D341Med (cell line): ENCODE results near the gene CIITA.
"Not testable (repeated sequence)": the region's sequence is repeated elsewhere in the genome, so short reads cannot be mapped to it uniquely, and the experiment has no call there.

Source experiments
- DNase-seq: peaks from one replicate; pipeline ENCODE4 v3.0.0; 2012; ENCODE audit warnings: low spot score

CIITA gene, protein sequence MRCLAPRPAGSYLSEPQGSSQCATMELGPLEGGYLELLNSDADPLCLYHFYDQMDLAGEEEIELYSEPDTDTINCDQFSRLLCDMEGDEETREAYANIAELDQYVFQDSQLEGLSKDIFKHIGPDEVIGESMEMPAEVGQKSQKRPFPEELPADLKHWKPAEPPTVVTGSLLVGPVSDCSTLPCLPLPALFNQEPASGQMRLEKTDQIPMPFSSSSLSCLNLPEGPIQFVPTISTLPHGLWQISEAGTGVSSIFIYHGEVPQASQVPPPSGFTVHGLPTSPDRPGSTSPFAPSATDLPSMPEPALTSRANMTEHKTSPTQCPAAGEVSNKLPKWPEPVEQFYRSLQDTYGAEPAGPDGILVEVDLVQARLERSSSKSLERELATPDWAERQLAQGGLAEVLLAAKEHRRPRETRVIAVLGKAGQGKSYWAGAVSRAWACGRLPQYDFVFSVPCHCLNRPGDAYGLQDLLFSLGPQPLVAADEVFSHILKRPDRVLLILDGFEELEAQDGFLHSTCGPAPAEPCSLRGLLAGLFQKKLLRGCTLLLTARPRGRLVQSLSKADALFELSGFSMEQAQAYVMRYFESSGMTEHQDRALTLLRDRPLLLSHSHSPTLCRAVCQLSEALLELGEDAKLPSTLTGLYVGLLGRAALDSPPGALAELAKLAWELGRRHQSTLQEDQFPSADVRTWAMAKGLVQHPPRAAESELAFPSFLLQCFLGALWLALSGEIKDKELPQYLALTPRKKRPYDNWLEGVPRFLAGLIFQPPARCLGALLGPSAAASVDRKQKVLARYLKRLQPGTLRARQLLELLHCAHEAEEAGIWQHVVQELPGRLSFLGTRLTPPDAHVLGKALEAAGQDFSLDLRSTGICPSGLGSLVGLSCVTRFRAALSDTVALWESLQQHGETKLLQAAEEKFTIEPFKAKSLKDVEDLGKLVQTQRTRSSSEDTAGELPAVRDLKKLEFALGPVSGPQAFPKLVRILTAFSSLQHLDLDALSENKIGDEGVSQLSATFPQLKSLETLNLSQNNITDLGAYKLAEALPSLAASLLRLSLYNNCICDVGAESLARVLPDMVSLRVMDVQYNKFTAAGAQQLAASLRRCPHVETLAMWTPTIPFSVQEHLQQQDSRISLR

DNA sequence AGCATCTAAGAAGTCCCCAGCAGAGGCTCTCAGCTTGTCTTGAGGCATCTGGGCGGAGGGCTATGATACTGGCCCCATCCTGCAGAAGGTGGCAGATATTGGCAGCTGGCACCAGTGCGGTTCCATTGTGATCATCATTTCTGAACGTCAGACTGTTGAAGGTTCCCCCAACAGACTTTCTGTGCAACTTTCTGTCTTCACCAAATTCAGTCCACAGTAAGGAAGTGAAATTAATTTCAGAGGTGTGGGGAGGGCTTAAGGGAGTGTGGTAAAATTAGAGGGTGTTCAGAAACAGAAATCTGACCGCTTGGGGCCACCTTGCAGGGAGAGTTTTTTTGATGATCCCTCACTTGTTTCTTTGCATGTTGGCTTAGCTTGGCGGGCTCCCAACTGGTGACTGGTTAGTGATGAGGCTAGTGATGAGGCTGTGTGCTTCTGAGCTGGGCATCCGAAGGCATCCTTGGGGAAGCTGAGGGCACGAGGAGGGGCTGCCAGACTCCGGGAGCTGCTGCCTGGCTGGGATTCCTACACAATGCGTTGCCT is at the start of gene CIITA:
CIITA (plus strand) TSS at position 404 of the 543 bp plus-strand sequence; CDS start at position 533, 129 bp downstream.
- no peak for DNase-seq

DNA sequence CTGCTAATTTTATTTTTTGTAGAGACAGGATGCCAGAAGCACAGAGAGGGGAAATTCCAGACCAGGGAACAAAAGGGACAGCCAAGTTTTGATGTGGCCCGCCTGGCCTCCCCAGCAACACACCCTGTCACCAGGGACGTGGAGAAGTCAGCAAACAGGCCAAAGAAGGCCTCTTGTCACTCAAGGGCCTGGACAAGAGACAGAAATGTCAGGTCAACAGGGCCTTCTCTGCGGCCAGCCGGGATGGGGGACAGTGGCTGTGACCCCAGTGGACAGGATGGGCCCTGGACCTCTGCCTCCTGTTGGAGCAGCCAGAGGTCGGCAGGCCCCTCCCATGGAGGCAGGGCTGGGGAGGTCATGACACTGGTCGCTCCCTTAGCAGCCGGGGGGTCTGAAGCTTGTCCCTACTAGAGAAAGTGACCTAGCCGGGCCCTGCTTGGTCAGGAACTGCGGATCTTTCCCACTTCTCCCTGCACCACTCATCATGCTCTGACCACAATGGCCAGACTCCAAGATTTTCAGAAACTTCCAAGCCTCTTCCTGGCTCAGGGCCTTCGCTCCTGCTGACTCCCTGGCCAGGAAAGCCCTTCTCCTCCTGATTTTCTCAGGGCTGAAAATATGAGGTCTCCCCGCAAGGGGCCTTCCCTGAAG is 49.2 kb upstream of the CIITA start:
- DNase-seq = no peak

DNA sequence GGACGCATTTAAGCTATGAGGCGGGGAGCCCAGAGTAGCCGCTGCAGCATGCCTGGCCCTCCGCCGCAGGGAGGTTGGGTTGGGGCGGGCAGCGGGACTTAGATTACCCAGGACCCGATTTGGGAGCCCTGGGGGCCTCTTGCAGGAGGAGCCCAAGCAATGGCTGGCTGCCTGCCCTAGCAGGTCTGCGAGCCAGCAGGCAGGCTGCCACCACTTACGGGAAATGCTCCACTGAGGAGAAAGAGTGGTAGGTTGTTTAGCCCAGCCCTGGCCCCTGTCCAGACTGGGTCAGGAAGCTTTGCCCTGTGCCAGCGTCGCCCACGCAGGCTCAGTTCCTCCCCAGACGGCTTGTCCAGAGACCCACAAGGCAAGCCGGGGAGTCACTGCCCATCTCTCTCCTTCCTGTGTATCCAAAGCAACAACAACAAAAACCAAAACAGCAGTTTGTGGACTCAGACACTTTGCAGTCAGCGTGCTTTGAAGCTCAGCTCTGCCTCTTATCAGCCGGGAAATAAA is 48.1 kb upstream of the CIITA start:
- peak; percentile 44 for DNase-seq

DNA sequence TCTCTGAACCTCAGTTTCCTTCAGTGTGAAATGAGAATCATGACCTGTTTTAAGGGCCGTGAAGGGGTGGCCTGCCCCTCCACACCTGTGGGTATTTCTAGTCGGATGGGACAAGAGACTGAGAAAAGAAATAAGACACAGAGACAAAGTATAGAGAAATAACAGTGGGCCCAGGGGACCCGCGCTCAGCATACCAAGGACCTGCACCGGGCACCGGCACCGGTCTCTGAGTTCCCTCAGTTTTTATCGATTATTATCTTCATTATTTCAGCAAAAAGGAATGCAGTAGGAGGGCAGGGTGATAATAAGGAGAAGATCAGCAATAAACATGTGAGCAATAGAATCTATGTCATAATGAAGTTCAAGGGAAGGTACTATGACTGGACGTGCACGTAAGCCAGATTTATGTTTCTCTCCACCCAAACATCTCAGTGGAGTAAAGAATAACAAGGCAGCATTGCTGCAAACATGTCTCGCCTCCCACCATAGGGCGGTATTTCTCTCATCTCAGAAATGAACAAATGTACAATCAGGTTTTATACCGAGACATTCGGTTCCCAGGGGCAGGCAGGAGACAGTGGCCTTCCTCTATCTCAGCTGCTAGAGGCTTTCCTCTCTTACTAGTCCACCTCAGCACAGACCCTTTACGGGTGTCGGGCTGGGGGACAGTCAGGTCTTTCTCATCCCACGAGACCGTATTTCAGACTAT is 47.5 kb upstream of the CIITA start:
- not testable (repeated sequence) for DNase-seq

DNA sequence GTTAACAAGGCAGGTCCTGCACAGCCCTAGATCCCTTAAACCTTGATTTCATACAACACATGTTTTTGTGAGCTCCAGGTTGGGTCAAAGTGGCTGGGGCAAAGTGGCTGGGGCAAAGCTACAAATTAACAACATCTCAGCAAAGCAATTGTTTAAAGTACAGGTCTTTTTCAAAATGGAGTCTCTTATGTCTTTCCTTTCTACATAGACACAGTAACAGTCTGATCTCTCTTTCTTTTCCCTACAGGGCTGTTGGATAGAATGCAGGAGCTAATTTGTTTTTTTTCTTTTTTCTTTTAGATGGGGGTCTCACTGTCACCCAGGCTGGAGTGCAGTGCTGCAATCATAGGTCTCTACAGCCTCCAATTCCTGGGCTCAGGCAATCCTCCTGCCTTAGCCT is 46.8 kb upstream of the CIITA start:
- DNase-seq = not testable (repeated sequence)

DNA sequence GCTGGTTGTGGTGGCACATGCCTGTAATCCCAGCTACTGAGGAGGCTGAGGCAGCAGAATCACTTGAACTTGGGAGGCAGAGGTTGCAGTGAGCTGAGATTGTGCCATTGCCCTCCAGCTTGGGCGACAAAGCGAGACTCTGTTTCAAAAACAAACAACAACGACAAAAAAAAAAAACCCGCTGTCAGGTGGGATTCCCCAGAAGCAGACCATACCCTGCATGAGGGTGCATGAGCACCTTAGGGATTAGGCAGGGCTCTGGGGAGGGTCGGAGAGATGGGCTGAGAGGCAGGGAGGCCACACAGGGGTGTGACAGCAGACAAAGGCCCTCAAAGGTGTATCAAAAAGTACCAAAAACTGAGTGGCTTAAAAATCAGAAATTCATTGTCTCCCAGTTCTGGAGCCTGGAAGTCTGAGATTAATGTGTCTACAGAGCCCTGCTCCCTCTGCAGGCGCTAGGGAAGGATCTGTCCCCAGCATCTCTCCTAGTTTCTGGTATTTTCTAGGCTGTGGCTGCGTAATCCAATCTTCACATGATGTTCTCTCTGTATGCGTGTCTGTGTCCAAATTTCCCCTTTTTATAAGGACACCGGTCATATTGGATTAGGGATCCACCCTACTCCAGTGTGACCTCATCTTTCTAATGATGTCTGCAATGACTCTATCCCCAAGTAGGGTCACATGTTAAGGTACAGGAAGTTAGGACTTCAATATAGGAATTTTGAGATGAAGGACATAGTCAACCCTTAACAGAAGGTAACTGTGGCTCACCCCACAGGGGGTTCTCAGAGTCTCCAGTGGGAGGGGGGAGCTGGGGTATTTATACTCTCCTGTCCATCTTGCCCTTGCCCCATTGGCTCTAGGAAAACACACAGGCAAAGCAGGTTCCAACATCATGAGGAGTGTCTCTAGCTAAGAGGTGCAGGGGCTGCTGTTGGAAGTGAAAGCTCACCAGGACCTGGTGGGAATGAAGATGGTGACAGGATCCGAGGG is 44.8 kb upstream of the CIITA start:
- DNase-seq = no peak

DNA sequence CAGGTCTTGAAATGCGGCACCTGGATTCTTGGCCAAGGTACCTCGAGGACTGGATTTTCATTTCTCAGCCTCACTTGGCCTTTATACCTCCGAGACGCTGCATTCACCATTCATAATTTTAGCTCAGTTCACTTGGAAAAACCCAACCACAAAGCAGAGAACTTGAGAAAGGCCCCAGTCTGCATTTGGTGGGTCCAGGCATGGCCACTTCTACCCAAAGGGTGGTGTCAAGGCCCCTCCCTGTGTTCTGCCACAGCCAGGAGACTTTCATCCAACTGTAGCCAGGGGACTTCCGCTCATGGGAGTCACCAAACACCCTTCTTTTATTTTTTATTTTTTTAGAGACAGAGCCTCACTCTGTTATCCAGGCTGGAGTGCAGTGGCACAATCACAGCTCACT is 43.7 kb upstream of the CIITA start:
- no peak for DNase-seq

DNA sequence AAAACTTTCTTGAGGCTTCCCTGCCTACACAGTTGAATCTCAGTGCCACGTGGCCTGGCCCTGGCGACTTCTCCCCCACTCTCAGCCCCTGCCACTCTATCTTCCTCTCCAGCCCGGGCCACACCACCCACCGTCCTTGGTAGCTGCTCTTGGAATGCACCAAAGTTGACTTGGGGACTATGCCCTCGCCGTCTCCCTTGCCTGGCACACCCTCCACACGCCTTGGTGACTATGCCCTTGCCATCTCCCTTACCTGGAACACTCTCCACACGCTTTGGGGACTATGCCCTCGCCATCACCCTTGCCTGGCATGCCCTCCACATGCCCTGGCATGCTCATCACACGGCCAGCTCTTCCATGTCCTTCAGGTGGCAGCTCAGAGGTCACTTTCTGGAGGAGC is 42.9 kb upstream of the CIITA start:
- no peak for DNase-seq

DNA sequence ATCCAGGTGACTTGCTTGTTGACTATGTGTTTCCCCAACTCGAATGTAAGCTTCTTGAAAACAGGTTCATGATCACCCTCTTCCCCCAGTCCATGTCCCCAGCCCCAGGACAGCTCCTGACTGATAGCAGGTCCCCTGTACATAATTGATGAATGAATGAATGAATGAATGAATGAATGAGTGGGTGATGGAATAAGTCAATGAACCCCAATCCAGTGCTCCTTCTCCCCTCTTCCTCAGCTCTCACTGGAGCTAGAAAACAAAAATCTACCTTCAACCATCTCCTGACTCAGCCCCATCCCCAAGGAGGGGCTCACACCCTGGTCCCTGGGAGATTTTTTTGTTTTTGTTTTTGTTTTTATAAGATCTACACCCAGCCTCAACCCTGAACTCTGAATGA is 42.2 kb upstream of the CIITA start:
- DNase-seq = no peak

DNA sequence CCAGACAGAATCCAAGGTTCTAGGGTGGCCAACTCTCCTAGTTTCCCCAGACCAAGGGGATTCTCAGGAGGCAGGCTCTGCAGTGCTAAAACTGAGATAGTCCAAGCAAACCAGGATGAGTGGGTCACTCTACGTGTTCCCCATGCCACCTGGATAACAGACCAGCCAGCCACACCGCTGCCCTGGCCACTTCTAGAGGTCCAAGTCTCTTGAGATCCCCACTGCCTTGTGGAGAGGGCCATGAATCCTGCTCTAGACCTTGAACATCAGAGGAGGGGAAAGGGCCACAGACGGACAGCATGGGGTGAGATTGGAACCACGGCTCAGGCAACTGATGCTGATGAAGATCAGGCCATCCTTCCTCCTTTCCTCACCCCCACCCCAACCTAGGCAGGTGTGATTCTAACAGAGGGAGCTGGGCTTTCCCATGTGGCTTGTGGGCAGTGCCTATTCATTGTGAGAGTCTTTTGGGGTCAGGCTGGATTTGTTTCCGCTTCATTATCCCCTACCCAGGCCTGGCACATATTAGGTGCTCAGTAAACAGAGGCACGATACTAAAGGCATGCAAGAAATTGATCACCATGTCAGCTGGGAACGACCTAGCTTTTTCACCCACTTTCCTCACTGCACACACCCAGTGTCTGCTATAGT is 41.6 kb upstream of the CIITA start:
- no peak for DNase-seq

DNA sequence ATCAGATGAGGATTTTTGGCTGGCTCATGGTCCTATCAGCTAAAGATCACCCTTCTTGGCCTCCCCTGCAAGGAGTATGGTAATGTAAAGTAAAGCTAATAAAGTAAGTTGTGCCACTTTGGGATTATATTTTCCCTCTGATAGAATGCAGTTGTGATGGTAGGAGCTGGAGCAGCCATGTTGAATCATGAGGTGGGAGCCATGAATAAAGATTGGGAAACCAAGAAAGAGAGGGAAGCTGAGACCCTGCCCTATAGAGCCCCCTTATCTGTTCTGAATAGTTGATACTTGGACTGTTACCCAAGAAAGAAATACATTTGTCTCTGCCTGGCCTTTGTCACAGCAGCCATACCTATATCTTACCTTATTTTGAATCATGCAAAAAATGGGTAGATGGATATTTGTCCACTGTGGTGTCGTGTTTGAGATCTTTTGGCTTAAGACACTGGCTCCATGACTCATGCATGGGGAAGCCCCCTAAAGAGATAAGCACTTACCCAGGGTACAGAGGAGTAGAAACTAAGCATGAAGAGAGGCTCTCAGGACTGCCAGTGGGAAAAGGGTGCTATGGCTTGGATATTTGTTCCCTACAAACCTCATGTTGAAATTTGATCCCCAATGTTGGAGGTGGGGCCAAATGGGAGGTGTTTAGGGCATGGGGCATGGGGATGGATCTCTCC is 40.7 kb upstream of the CIITA start:
- DNase-seq = no peak

DNA sequence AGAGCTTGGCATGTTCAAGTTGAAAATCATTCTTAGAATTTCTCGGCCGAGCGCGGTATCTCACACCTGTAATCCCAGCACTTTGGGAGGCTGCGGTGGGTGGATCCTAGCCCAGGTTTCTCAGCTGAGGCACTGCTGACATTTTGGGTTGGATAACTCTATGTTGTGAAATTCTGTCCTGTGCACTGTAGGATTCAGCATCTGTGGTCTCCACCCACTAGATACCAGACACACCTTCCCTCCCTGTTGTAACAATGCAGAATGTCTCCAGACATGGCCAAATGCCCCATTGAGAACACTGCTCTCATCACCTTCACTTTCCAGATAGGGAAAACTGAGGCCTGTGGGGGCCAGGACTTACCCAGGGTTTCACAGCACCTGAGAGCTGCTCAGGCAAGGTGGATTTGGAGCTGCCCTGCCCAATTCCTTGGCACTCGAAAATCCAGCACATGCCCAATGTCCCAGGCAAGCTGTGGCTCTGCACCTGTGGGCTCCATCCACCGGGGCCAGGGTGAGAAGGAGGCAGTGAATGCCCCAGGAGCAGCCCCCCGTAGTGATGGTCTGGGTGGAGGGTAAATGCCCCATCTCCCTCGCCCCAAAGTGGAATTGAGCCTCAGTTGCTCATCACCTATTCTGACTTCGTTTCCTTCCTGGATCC is 38.3 kb upstream of the CIITA start:
- no peak for DNase-seq

DNA sequence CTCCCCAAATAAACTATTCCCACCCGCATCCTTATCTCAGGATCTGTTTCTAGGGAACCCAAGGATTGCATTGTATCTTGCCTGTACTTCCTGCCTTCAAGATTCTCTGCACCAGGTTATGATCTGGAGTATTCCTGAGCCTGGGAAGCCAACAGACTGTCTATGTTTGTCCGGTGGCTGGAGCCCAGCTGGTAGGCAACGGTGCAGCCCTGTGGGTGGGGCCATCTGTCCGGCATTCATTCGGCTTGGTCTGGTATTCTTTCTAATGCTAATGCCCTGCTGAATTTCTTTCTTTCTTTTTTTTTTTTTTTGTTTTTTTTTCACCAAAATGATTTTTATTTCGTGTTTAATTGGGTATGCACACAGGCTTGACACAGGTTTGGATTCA is 37.7 kb upstream of the CIITA start:
- DNase-seq = no peak

DNA sequence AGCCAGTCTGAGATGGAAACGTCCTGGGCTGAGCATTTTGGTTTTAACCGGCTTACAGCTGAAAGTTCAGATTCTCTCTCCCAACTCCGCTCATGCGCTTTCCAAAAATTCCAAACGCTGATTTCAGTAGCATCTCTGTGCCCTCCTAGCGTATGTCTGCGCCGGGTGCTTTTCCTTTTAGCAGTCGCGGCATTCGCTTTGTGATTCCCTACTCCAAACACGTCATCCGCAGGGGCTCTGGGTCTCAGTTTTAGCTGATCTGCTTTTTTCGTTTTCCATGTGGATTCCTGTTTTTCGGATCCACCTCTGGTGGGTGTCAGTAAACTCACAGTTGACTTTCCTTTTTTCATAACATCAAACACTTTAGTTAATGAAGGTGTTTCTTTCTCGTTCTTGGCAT is 36.3 kb upstream of the CIITA start:
- DNase-seq = no peak

DNA sequence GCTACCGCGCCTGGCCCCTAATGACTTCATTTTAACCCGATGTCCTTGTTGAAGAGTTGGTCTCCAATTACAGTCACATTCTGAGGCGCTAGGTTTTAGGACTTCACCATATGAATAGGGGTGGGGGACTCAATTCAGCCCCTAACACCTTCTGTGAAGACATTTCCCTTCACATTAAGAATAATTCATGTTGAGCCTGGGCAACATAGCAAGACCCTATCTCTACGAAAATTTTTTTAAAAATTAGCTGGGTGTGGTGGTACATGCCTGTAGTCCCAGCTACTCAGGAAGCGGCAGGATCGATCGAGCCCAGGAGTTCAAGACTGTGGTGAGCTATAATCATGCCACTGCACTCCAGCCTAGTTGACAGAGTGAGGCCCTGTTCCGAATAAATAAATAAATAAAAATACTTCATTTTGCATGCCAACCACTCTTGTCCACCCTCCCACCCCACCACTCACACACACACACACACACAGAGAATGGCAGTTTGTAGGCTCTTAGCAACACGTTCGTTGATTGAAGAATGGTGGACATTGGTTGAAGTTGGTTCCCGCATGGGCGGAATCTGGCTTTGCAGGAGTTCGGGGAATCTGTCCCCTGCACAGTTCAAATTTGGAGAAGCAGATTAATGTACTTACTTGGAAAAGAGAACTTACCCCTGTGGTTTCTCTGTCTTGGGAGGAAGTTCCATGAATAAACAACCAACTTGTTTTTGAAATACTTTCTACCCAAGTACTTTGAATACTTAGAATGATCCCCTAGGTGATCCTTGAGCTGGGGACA is 30.6 kb upstream of the CIITA start:
- no peak for DNase-seq

DNA sequence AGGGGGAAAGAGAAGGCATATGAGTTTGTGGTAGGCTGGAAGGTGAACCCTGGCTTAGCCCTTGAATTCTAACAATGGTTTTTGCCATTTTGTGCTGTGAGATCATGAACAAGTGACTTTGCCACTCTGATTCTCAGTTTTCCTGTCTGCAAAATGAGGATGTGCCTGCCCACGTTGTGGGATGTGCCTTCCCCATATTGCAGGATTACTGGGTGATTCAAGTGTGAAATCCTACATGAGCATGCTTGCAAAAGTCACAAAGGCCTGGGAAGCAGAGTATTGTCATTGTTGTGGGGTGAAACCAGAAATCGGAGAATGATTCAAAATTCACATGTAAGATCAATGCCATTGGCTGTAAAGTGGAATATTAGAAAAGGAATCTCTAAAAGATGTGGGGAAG is 29.8 kb upstream of the CIITA start:
- no peak for DNase-seq

DNA sequence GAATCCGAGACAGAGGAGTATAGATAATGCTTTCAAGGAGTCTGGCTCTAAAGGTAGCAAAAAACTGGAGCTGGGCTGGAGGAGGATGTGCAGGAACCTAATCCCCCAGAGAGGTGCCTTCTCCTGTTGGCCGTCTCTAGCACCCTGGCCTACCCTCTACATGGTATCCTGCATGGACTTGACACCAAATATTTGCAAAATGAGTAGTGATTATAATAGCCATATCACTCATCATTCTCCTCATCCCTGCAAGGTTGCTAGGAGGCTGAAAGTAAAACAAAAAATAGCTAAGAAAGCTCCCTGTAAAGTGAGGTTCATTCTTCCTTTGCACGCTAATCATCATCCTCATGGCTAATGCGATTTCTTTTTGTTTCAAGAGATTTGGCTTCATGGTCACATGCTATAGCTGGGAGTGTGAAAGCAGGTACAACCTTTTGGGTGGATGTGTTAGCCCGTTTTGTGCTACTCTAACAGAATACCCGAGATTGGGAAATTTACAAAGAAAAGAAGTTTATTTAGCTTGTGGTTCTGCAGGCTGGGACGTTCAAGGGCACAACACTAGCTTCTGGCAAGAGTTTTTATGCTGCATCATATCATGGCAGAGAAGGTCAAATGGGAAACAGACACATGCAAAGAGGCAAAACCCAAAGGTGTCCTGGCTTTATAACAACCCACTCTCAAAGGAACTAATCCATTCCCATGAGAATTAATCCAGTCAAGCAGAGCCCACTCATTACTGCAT is 27.1 kb upstream of the CIITA start:
- DNase-seq = no peak
